Posterior vena cava (tissue), 2 donors: Measurements from ENCODE around the gene SEPTIN10. TPM values are rescaled to one million over a fixed set of nuclear protein-coding genes. Genes with fewer than 3 reads are reported as not detected.

Experiments used
- DNase-seq: peaks from one replicate; pipeline ENCODE4 v3.0.0-alpha.2; 2020; ENCODE audit warnings: low spot score
- intact Hi-C, 2 donors: fragments of 100-400 bp; cut with DNase I; formaldehyde crosslinking; loops; one replicate each; pipeline versions ENCODE4 v1.14.1 to v1.14.2; 2022 to 2023
- total RNA-seq, 2 donors: library from RNA; stranded (reverse); fragmentation: NEBNext Ultra II Directional; extraction: Animal tissue kit (Norgen Biotek cat#: 25700); gene quantifications; one replicate each; pipeline ENCODE4 v1.2.1, GENCODE V29; 2021
- donor health status: DM: yes; HTN: yes; CAD: no.
- donor health status: DM: yes; HTN: yes; CAD: no.

The SEPTIN10 gene
- total RNA-seq, 2 donors from 2014 or later: 88.3 to 115 TPM

- intact Hi-C loops: loop anchor here in 1 of 2 donors (5.0 kb wide), 1 partner anchor 386 kb away; the partner anchor contains the start of gene SH3RF3
- DNase-seq: no peak
Measured at GRCh38 chr2:109513230-109513629, 100.5 kb downstream of the SEPTIN10 start.

- no peak for DNase-seq
- intact Hi-C loops: loop anchor here in 1 of 2 donors (5.0 kb wide), 1 partner anchor 385 kb away; the partner anchor contains the start of gene SH3RF3
Measured at GRCh38 chr2:109512076-109512475, 101.7 kb downstream of the SEPTIN10 start.

GRCh38 chr2:109511168-109511567 lies 102.6 kb downstream of the SEPTIN10 start:
- intact Hi-C loops: loop anchor here in 1 of 2 donors (5.0 kb wide), 1 partner anchor 384 kb away; the partner anchor contains the start of gene SH3RF3
- no peak for DNase-seq

- DNase-seq: peak; percentile 93
- intact Hi-C loops: loop anchor here (1.0 to 5.0 kb wide), 3 partner anchors 28 to 383 kb away; partner anchors contain the start of gene SH3RF3 (in 1 of the 2)
Measured at GRCh38 chr2:109510136-109511028, 103.4 kb downstream of the SEPTIN10 start.

GRCh38 chr2:109508556-109508955 lies 105.2 kb downstream of the SEPTIN10 start:
- DNase-seq: no peak
- intact Hi-C loops: no loop called here

GRCh38 chr2:109507828-109508227 lies 105.9 kb downstream of the SEPTIN10 start:
- intact Hi-C loops: no loop called here
- DNase-seq: no peak

GRCh38 chr2:109507217-109507616 lies 106.5 kb downstream of the SEPTIN10 start:
- no peak for DNase-seq
- intact Hi-C loops: no loop called here

GRCh38 chr2:109503191-109503590 lies 110.6 kb downstream of the SEPTIN10 start:
- intact Hi-C loops: no loop called here
- no peak for DNase-seq

- intact Hi-C loops: no loop called here
- no peak for DNase-seq
Measured at GRCh38 chr2:109501461-109501860, 112.3 kb downstream of the SEPTIN10 start.

GRCh38 chr2:109500910-109501309 lies 112.9 kb downstream of the SEPTIN10 start:
- no peak for DNase-seq
- intact Hi-C loops: no loop called here

GRCh38 chr2:109499566-109499965 lies 114.2 kb downstream of the SEPTIN10 start:
- intact Hi-C loops: no loop called here
- DNase-seq: no peak

- intact Hi-C loops: no loop called here
- no peak for DNase-seq
Measured at GRCh38 chr2:109498906-109499305, 114.9 kb downstream of the SEPTIN10 start.

- intact Hi-C loops: no loop called here
- no peak for DNase-seq
Measured at GRCh38 chr2:109497911-109498870, 115.6 kb downstream of the SEPTIN10 start.

- intact Hi-C loops: no loop called here
- no peak for DNase-seq
Measured at GRCh38 chr2:109497463-109497862, 116.3 kb downstream of the SEPTIN10 start.

- intact Hi-C loops: loop anchor here in 1 of 2 donors (5.0 kb wide), 1 partner anchor 367 kb away; the partner anchor contains the start of gene SH3RF3
- no peak for DNase-seq
Measured at GRCh38 chr2:109494351-109494750, 119.4 kb downstream of the SEPTIN10 start.

- intact Hi-C loops: loop anchor here in 1 of 2 donors (5.0 kb wide), 1 partner anchor 366 kb away; the partner anchor contains the start of gene SH3RF3
- no peak for DNase-seq
Measured at GRCh38 chr2:109493176-109493935, 120.4 kb downstream of the SEPTIN10 start.
